Fibroblast of skin of right quadriceps (primary cell): ENCODE results near the gene RTL10.

Source experiments
- DNase-seq: peaks from one replicate; pipeline ENCODE4 v3.0.0-alpha.2; 2013

Gene RTL10

GRCh38 chr22:19807161-19807913 lies 47.3 kb downstream of the RTL10 start:
- DNase-seq: no peak

- DNase-seq: no peak
Observed at GRCh38 chr22:19806213-19807160, 48.2 kb downstream of the RTL10 start.

GRCh38 chr22:19805821-19806212 lies 48.9 kb downstream of the RTL10 start:
- no peak for DNase-seq
